HS-5 (cell line): ENCODE results near the gene TRAPPC12.

Source experiments
- DNase-seq: peaks from one replicate; pipeline ENCODE4 v3.0.0-alpha.2; 2012; ENCODE audit warnings: low read depth

The TRAPPC12 gene

GRCh38 chr2:3408781-3409180 lies 29.3 kb downstream of the TRAPPC12 start:
- DNase-seq = no peak

- DNase-seq = no peak
These were observed 30.2 kb downstream of the TRAPPC12 start for GRCh38 chr2:3409627-3410170.

- no peak for DNase-seq
These were observed 31.6 kb downstream of the TRAPPC12 start for GRCh38 chr2:3411103-3411502.

- DNase-seq = no peak
These were observed 34.2 kb downstream of the TRAPPC12 start for GRCh38 chr2:3413697-3414096.

GRCh38 chr2:3414133-3414860 lies 34.8 kb downstream of the TRAPPC12 start:
- DNase-seq = no peak

- DNase-seq = no peak
These were observed 39.4 kb downstream of the TRAPPC12 start for GRCh38 chr2:3418766-3419404.

GRCh38 chr2:3420076-3420768 lies 40.7 kb downstream of the TRAPPC12 start:
- DNase-seq = no peak

- DNase-seq = no peak
These were observed 41.4 kb downstream of the TRAPPC12 start for GRCh38 chr2:3420769-3421397.

GRCh38 chr2:3421580-3421979 lies 42.1 kb downstream of the TRAPPC12 start:
- DNase-seq = no peak

GRCh38 chr2:3422161-3422779 lies 42.8 kb downstream of the TRAPPC12 start:
- DNase-seq = no peak

- DNase-seq = peak; percentile 1
These were observed 44.1 kb downstream of the TRAPPC12 start for GRCh38 chr2:3423492-3424170.

- no peak for DNase-seq
These were observed 44.8 kb downstream of the TRAPPC12 start for GRCh38 chr2:3424171-3424795.

GRCh38 chr2:3426615-3427014 lies 47.1 kb downstream of the TRAPPC12 start:
- no peak for DNase-seq

GRCh38 chr2:3427272-3427671 lies 47.8 kb downstream of the TRAPPC12 start:
- DNase-seq = no peak

GRCh38 chr2:3428577-3428976 lies 49.1 kb downstream of the TRAPPC12 start:
- DNase-seq = no peak

GRCh38 chr2:3429066-3429610 lies 49.6 kb downstream of the TRAPPC12 start:
- DNase-seq = no peak

GRCh38 chr2:3430172-3430571 lies 50.7 kb downstream of the TRAPPC12 start:
- no peak for DNase-seq

- DNase-seq = no peak
These were observed 51.4 kb downstream of the TRAPPC12 start for GRCh38 chr2:3430740-3431490.

- no peak for DNase-seq
These were observed 52.6 kb downstream of the TRAPPC12 start for GRCh38 chr2:3432067-3432466.
